Mammary epithelial cell (primary cell): ENCODE measurements around the gene OCA2.

ENCODE experiments used
- CTCF ChIP-seq, 2 donors: IDR thresholded peaks in 1 of 2; conservative IDR thresholded peaks in 1 of 2; 2 replicates each; pipeline ENCODE4 v1.5.1; 2011 to 2012; ENCODE audit warnings: inconsistent platforms in 2 of 2, low read length in 2 of 2, mild to moderate bottlenecking in 2 of 2, control low read depth in 1 of 2, low read depth in 1 of 2; ENCODE audit not compliant: insufficient read depth in 1 of 2; ENCODE audit errors: extremely low read depth in 1 of 2
- EZH2 ChIP-seq: IDR thresholded peaks from 2 replicates; pipeline ENCODE4 v1.6.1; 2012; ENCODE audit warnings: low read length, inconsistent platforms, borderline replicate concordance

GRCh38 chr15:27872355-27872754 is 226.8 kb downstream of the OCA2 start:
- TF ChIP-seq CTCF (conservative IDR thresholded peaks at IDR 0.05 in 1 of 2, IDR thresholded peaks at IDR 0.05 in 1 of 2; ENCODE audit: extremely low read depth in 1 of 2, insufficient read depth in 1 of 2, low read depth in 1 of 2, low read length in 2 of 2) (no peak), EZH2 (no peak)
